Mesenteric fat pad (tissue), 1 donor: ENCODE results near the gene ACSS1. TPM values are rescaled to one million over a fixed set of nuclear protein-coding genes. Genes with fewer than 3 reads are reported as not detected.

Experiments
- DNase-seq: peaks from one replicate; pipeline ENCODE4 v3.0.0-alpha.2; 2020; ENCODE audit warnings: low spot score
- total RNA-seq: library from RNA; stranded (reverse); fragmentation: NEBNext Ultra II Directional; extraction: Animal tissue kit (Norgen Biotek cat#: 25700); gene quantifications from one replicate; pipeline ENCODE4 v1.2.1, GENCODE V29; 2021
- donor health status: DM: yes; HTN: yes; CAD: no.

Gene ACSS1
- total RNA-seq, 1 donor from 2014 or later: 14.3 TPM

DNA sequence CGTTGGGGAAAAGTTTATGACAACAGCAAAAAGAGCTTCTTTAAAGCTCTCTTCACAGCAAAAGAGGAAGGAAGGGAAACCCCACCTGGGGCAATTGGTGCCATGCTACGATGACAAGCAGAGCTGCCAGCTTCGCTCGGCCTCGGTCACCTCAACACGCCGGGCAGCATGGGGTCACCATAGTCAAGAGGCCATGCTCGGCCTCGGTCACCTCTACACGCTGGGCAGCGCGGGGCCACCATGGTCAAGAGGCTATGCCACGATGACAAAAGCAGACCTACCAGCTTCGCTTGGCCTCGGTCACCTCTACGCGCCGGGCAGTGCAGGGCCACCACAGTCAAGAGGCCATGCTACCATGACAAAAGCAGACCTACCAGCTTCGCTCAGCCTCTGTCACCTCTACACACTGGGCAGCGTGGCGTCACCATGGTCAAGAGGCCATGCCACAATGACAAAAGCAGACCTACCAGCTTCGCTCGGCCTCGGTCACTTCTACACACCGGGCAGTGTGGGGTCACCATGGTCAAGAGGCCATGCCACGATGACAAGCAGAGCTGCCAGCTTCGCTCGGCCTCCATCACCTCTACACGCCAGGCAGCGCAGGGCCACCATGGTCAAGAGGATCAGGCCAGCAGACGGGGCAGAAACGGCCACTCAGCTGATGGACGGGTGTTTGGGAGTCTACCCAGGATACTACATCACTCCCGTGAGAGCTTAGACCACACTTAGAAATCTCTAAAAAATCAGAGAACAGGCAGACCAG is 77.5 kb downstream of the ACSS1 start:
- DNase-seq: peak; percentile 83

DNA sequence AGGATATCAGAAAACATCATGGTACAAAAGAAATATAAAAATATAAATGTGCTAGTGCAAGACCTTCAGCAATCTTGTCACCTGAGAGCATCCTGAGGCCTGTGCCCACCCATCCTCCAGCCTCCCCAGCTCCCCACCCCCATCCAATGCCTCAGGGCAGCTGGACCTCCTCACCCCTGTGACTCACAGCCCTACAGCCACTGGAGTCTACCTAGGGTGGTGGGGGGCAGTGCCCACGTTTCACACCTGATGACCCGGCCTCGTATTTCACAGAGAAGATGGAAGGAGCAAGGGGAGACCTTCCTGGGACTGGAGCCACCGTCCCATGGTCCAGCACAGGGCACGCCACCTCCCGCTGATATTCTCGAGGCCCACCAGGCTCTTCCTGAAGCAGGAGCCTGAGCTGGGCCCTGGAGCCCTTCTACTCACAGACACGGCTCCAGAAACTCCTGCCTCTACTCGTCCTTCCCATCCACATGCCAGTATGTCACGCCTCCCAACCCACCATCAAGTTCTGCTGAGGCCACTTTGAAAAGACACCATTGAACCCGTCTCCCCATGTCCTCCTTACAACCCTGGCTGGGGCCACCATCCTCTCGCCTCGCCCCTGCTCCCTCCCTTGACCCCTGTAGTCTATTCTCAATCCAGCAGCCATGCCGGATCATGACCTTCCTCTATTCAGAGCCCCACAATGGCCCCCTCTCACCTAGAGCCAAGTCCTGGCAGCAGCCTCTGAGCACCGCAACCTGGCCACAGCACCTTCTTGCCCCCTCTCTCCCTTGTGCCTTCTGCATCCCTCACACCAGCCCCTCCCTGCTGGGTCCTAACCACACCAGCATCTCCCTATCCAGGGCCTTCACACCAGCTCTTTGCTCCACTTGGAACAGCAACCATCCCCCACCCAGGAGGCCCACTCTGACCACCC is 78.6 kb downstream of the ACSS1 start:
- DNase-seq: peak; percentile 77

DNA sequence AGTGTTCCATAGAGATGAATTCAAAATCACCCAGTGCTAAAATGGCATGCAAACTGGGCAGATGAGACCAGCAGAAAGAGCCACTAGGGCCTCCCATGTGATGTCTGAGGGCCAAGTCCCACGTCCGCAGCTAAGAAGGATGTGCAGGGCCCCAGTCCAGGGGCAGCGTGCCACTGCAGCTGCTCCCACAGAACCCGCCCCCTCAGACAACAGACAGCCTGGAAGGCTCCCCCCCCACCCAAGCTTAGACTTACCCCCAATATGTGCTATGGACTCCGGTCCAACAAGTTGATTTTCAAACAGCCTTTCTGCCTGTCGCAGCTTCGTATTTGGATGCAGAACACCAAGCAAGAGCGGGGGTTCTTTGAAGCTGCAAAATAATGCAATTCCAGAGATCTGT is 79.4 kb downstream of the ACSS1 start:
- peak; percentile 80 for DNase-seq

DNA sequence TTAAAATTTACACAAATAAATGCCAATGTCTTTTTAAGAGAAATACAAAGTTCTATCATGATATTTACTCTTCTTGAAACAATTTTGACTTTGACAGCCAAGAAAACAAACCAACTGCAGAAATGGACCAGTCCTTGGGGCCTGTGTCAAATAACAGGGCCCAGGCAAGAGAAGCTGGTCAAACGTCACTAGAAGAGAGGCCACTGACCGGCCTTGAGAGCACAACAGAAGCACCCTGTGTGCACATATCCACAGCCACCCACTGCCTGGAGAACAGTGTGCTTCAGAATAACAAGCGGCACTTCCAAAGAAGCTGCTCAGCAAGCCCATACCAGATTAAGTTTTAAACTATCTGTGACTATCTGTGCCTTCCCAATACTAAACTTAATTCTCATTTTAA is 80.1 kb downstream of the ACSS1 start:
- no peak for DNase-seq

DNA sequence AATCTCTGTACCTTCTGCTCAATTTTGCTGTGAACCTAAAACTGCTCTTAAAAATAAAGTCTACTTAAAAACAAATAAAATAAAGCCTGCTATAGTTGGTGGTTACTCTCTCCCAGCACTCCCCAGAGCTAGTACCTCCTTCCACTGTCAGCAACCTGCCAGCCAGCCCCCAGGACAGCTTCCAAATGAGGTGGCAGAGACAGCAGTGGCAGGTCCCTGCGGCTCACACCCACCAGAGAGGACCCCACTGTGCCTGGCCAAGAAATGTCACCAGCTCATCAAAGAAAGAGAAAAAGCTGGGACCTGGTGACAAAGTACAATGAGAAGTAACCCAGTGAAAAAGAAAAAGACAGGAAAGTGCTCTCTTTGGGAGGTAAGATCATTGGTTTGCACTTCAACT is 80.6 kb downstream of the ACSS1 start:
- DNase-seq: peak; percentile 49

DNA sequence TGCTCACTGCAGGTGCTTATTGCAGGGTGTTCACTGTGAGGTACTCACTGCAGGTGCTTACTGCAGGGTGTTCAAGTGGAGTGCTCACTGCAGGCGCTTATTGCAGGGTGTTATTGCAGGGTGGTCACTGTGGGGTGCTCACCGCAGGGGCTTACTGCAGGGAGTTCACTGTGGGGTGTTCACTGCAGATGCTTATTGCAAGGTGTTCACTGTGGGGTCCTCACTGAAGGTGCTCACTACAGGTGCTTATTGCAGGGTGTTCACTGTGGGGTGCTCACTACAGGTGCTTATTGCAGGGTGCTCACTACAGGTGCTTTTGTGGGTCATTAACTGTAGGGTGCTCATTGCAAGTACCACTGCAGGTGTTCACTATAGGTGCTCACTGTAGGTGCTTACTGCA is 85.6 kb downstream of the ACSS1 start:
- DNase-seq: no peak

DNA sequence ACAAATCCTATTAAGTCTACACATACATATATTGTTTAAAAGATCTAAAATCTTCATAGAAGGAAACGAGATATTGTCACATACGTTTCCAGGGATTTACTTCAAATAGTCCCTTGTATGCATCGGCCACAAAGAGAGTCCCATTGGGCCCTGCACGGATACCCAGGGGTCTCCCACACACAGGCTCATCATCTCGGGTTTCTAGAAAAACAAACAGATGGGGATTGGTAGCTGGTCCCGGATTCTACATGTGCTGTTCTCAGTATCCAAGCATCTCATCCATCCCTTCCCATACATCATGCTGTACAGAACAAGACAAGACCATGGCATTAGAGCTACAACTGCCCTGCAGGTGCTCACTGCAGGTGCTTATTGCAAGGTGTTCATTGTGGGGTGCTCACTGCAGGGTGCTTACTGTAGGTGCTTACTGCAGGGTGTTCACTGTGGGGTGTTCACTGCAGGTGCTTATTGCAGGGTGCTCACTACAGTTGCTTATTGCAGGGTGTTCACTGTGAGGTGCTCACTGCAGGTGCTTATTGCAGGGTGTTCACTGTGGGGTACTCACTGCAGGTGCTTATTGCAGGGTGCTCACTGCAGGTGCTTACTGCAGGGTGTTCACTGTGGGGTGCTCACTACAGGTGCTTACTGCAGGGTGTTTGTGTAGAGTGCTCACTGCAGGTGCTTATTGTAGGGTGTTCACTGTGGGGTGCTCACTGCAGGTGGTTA is 86.4 kb downstream of the ACSS1 start:
- DNase-seq: peak; percentile 68

DNA sequence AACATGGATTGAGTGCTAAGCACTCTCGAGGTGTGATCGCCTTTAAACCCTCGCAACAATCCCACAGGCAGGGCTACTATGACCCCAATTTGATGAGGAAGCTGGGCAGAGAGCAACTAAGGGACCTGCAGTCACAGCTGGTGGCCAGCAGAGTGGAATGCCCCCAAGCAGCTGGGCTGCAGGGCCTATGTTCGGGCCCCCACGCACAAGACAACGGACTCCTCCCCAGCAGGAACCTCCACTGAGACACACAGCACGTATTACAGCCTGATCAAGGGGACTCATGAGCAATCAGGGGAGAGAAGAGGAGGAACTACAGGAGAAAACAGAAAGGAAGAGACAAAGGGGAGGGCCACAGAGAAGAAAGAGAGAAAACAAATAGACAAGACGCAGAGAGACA is 87.2 kb downstream of the ACSS1 start:
- DNase-seq: peak; percentile 45

DNA sequence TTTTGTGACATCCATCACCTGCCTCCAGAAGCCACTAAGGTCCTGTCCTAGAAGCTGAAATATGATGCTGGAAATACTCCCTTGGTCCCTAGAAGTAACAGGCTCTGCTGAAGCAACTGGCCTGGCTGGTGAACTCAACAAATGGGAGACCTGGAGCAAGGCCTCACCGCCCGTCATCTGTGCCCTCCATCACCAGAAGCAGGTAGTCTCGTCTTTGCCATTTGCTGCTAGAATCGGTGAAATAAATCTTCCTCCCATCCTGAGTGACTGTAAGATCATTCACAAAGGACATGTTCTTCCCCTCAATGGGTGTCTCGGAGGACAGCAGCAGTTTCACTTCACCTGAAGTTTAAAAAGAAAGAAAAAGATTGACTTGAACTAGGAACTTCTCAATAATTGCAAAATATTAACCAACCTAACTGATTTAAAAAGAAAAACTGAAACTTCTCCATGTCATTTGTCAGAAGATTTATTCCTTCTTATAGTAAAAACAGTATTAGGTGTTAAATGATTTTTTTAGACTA is 87.8 kb downstream of the ACSS1 start:
- no peak for DNase-seq

DNA sequence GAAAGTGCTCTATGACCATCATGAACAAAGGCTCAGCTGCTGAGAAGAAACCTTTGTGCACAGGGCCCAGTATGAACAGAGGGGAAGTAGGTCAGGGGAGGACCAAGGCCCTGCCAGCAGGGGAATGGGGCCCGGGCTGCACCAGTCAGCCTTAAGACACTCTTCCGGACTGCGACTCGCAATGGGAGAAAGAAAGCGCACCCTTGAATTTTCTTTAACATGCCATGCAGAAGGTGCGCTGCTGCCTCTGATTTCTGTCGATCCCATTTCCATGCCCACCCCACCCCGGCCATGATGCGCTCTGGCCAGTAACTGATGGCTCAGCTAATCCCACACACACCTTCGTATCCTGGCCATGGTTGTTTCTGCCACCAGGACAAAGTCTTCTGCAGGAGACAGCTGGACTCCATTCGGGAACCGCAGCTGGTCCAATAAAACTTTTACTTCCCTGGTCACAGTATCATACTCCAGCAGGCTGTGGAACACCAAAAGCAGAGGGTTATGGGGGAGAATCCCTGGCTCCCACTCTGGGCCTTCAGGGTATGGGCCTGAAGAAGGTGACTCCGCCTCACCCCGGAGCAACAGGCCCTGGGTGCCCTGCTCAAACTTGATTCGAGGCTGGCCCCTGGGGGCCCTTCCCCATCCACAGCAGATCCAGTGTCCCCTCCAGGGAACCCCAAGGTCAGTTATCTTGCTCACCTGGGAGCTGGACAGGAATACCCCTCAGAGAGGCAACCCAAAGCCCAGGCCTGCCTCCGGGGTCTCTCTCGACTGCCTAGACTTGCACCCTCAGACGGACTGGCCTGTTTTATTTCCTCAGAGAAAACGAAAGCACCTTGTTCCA is 88.5 kb downstream of the ACSS1 start:
- DNase-seq: peak; percentile 59

DNA sequence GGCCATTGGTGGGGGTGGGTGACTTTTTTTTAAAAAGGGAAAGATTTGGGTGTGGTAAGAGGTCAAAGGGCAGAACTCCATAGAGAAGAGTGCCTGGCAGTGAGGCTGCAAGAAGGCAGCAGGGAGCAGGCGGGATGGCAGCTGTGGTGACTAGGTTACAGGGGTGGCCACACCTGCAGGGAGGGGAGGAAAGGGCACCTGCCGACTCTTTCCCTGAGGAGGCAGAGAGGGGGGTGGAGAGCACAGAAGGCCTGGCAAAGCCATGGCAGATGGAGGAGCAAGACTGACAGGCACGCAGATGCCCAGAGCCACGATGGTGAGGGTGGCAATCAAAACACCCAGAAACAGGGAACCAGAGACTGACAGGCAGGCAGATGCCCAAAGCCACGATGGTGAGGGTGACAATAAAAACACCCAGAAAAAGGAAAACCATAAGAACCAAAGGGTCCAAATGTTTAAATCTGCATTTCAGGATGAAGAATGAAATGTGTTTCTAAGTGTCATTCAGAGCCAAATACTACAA is 89.6 kb downstream of the ACSS1 start:
- DNase-seq: no peak

DNA sequence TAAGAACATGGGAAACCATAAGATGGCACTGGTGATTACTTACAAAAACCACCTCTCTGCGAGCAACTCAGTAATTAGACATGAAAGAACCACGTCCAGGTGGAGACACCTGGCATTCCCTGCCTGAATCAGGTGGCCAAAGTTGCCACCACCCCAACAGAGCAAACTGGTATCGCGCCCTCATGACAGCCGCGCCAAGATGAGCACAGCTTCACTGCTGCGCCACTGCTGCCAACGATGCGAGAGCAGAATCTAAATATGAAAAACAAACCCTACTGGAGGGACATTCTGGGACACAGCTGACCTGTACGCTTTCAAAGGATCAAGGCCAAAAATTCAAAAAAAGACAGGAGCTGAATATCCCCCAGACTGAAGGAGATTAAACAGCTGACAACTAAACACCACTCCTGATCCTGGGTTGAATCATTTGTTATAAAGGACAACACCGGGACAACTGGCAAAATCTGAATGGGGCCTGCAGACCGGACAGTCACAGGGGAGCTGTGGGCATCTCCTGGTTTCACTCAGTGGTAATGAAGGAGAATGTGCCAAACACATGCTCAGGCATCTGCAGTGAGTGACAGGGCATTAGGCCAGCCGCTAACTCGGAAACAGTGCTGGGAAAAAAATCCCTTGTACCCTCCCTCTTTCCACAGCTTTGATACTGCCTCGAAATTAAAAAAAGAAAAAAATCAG is 91.5 kb downstream of the ACSS1 start:
- peak; percentile 75 for DNase-seq

DNA sequence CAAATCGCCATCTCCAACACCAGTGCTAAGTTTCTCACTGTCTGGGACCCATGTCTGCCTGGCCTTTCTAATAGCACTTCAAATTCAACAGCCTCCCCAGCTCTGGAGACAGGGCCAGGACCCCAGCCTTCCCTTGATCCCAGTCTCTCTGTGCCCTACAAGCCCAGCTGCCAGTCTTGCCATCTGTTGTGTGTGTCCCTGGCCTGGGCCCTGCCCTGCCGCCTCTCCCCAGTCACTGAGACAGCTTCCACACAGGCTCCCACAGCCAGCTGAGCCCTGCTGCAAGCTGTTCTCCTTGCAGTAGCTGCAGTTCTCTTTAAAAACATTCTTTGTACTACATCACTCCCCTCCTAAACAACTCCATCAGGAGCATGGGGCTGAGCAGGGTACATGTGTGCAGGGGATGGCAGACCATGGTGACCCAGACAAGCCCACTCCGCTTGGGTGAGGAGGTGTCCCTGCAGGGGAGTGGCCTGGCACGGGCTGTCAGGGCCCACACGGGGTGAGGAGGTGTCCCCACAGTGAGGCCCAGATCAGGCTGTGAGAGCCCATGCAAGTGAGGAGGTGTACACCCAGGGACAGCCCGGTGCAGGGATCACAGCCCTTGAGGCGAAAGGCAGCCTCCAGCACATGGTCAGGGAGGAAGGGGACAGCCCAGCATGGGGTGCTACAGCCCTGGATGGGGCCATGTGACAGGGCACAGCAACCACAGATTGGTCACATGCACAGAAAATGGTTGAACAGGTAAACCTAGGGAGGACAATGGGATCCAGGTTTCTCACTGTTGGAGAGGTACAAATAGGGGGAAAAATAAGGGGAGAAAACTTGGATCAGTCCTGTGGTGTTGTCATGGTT is 92.6 kb downstream of the ACSS1 start:
- DNase-seq: peak; percentile 86

DNA sequence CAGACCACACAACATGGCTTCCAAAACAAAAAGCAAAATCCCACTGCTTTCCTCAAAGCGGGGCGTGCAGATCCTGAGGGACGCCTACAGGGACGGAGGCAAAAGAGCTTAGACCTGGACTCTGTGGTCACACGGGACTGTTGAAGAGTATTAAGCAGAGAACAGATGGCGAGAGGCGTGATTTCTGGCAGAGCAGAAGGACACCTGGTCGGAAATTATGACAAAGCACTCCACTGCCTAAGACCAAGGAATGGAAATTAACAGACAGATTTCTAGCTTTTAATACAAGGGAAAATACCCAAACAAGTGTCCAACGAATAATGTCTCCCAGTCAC is 93.5 kb downstream of the ACSS1 start:
- DNase-seq: no peak

DNA sequence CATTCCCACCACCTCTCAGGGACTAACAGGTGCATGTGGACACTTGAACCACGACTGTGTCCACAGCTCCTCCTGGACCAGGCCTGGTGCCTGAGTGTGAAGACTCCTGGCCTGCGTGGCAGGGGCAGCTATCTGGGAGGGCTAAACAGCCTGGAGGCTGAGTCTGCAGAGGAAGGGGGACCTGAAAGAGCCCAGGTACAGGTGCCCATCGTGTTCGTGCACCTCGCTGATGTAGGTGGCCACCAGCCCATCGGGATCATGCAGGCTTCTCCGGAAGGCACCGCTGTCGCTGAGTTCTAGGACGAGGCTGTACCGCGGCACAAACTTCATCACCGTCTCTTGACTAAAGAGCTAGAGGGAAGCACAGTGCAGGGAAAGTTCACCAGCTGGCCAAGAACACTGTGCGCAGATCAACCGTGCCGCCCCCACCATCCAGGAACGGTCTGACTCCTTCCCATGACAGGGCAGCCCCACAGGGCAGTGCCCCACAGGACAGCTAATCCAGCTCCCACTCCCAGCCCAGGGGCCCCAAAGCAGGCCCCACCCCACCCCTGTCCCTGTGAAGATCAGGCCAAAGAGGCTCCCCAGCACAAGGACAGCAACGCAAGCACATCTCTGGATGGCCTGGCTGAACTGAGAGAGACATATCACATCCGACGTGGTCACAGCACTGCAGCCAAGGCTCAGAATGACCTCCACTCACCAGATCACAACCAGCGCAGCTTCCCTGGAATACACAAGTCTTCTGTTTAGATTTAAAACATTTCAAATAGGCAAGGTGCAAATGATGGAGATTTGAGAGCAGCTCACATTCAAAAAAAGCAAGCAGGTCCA is 94.0 kb downstream of the ACSS1 start:
- no peak for DNase-seq

DNA sequence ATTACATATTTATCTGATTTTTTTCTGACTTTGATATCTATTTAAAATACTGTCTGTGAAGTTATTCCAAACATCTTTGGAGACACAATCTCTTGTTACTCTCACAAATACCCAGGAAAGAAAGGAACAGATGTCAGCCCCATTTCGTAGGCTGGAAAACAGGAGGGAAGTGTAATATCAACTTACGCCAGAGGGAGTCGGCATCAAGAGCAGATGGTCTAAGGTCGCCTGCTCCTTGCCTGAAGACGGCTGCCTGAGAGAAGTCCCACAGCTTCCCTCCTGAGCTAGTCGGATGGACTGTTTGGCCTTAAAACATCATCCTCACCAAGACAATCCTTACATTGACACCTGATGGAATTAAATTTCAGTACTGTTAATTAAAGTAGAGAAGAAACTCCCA is 95.4 kb downstream of the ACSS1 start:
- DNase-seq: no peak

DNA sequence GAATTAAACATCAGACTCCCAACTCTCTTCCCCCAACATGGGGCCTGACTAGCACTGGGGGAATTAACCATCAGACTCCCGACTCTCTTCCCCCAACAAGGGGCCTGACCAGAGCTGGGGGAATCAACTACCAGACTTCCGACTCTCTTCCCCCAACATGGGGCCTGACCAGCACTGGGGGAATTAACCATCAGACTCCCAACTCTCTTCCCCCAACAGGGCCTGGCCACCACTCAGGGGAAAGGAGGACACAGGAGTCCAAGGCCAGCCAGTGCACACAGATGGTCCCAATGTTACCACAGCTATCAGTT is 95.8 kb downstream of the ACSS1 start:
- no peak for DNase-seq
